ENCODE data around the gene SPRR3. TPM values are rescaled to one million over a fixed set of nuclear protein-coding genes. Genes with fewer than 3 reads are reported as not detected.

Gene SPRR3, protein sequence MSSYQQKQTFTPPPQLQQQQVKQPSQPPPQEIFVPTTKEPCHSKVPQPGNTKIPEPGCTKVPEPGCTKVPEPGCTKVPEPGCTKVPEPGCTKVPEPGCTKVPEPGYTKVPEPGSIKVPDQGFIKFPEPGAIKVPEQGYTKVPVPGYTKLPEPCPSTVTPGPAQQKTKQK
- total RNA-seq: not detected
- polyA plus RNA-seq (2013, experiment 1 of 2): not detected
- not detected for polyA plus RNA-seq (2013, experiment 2 of 2)
- total RNA-seq: 0 to 0.09 (median 0) reads per million in 172 experiments

DNA sequence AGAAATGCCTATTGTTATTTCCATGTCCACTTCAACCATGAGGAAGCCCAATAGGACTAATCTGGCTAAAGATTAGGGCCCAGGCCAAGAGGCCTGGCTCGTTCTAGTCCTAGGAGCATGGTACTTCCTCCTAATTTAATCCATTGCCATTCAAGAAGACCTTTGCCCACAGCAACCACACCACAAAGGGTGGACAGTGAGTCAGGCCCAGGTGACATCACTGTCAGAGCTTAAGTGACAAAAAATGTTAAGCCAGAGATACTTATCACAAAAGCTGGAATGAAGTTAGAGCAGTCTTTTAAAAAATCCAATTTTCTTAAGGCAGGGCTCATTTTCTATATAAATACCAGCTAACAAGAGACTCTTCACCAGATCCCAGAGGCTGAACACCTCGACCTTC, at the start of gene SPRR3:
TSS of gene SPRR3 (plus strand) at position 368 of the 400 bp plus-strand sequence. CDS start 1,272 bp downstream, outside the sequence.
- ChIA-PET CTCF (no interaction called here), POLR2A (no interaction called here)
- peaks cover 0 to 2% of the 10 kb centered on the region in 2 experiments for H3K27me3 ChIP-seq (ENCODE audit: control insufficient read depth in 1 of 2, insufficient read depth in 2 of 2, low read length in 2 of 2)
- no peaks in the 10 kb centered on the region for H3K4me1 ChIP-seq (ENCODE audit: insufficient read depth, low read length)
- H3K27ac ChIP-seq (ENCODE audit: low read depth in 1 of 2, low read length in 2 of 2): no peak within 1 kb of the TSS
- H3K4me1 Mint-ChIP-seq (ENCODE audit: low read depth): no peaks in the 10 kb centered on the region
- no peaks in the 10 kb centered on the region for H3K36me3 Mint-ChIP-seq (ENCODE audit: low read depth)
- TF ChIP-seq, protein P1, sequence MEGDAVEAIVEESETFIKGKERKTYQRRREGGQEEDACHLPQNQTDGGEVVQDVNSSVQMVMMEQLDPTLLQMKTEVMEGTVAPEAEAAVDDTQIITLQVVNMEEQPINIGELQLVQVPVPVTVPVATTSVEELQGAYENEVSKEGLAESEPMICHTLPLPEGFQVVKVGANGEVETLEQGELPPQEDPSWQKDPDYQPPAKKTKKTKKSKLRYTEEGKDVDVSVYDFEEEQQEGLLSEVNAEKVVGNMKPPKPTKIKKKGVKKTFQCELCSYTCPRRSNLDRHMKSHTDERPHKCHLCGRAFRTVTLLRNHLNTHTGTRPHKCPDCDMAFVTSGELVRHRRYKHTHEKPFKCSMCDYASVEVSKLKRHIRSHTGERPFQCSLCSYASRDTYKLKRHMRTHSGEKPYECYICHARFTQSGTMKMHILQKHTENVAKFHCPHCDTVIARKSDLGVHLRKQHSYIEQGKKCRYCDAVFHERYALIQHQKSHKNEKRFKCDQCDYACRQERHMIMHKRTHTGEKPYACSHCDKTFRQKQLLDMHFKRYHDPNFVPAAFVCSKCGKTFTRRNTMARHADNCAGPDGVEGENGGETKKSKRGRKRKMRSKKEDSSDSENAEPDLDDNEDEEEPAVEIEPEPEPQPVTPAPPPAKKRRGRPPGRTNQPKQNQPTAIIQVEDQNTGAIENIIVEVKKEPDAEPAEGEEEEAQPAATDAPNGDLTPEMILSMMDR (IDR thresholded peaks at IDR 0.05): no peak
- no peak within 1 kb of the TSS for H3K4me3 Mint-ChIP-seq
- peaks cover 27% of the 10 kb centered on the region for H3K27me3 Mint-ChIP-seq
- H3K9me3 ChIP-seq (ENCODE audit: control insufficient read depth in 1 of 2, insufficient read depth in 1 of 2, low read length in 2 of 2): no peaks in the 10 kb centered on the region
- no peak for DNase-seq
- ATAC-seq (ENCODE audit: poor library complexity): no peak
- no peaks in the 10 kb centered on the region for H3K9me3 Mint-ChIP-seq
- no peak within 1 kb of the TSS for H3K27ac Mint-ChIP-seq
- intact Hi-C loops (cut with DNase I, micrococcal nuclease): no loop called here
- H3K4me3 ChIP-seq (ENCODE audit: low read length): no peak within 1 kb of the TSS
- no peaks in the 10 kb centered on the region for H3K36me3 ChIP-seq (ENCODE audit: insufficient read depth, low read length)

DNA sequence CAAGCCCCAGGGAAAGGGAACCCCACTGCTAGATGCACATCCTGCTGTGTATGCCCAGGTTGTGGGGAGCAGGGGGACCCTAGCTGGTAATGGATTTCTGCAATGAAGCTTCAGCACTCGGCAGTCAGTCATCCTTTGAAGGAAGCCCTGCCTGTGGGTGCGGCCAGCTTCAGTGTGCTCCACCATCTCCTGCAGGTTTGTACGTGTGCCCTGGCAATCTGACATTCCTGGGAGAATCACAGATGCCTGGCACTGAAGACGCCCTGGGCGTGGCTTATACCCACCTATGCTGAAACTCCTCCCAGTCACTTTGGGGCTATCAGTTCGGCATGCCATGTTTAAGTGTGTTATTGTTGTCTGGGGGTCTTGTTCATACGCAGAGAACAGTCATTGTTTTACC, 47.8 kb upstream of the SPRR3 start:
- ChIA-PET CTCF (no interaction called here), POLR2A (no interaction called here)
- intact Hi-C loops (cut with DNase I, micrococcal nuclease): no loop called here
- DNase-seq: no peak
- no peak overlapping the region for H3K27ac Mint-ChIP-seq
- no peaks in the 10 kb centered on the region for H3K4me1 Mint-ChIP-seq (ENCODE audit: low read depth)
- Histone ChIP-seq H3K36me3 (ENCODE audit: insufficient read depth, low read length) (no peaks in the 10 kb centered on the region), H3K9me3 (ENCODE audit: control insufficient read depth in 1 of 2, insufficient read depth in 1 of 2, low read length in 2 of 2) (no peaks in the 10 kb centered on the region), H3K4me3 (ENCODE audit: low read length) (no peak overlapping the region), H3K27ac (ENCODE audit: low read depth in 1 of 2, low read length in 2 of 2) (no peak overlapping the region), H3K27me3 (ENCODE audit: control insufficient read depth in 1 of 2, insufficient read depth in 2 of 2, low read length in 2 of 2) (no peaks in the 10 kb centered on the region), H3K4me1 (ENCODE audit: insufficient read depth, low read length) (no peaks in the 10 kb centered on the region)
- ATAC-seq (ENCODE audit: poor library complexity): no peak
- peaks cover 22% of the 10 kb centered on the region for H3K27me3 Mint-ChIP-seq
- H3K4me3 Mint-ChIP-seq: no peak overlapping the region
- no peaks in the 10 kb centered on the region for H3K9me3 Mint-ChIP-seq
- TF ChIP-seq, protein P1 (IDR thresholded peaks at IDR 0.05): no peak
- H3K36me3 Mint-ChIP-seq (ENCODE audit: low read depth): no peaks in the 10 kb centered on the region

DNA sequence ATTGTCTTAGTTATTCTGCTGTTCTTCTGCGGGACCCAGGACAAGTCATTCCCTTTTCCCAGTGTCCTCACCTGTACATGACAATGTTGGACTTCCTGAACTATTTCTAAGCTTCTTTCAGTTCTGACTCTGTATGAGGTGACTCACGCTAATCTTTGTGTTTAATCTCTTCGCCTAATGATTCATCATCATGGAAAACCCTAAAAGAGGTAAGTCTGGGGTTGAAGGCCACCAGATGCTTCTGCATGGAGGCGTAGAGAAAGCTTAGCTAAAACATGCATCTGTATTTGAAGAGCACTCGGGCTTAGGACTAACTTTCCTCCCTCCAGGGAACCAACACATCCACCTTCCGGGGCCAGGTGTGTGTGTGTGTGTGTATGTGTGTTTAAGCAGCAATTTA, 47.1 kb upstream of the SPRR3 start:
- Histone ChIP-seq H3K27ac (ENCODE audit: low read depth in 1 of 2, low read length in 2 of 2) (no peak overlapping the region), H3K9me3 (ENCODE audit: control insufficient read depth in 1 of 2, insufficient read depth in 1 of 2, low read length in 2 of 2) (no peaks in the 10 kb centered on the region), H3K4me3 (ENCODE audit: low read length) (no peak overlapping the region), H3K27me3 (ENCODE audit: control insufficient read depth in 1 of 2, insufficient read depth in 2 of 2, low read length in 2 of 2) (no peaks in the 10 kb centered on the region), H3K36me3 (ENCODE audit: insufficient read depth, low read length) (no peaks in the 10 kb centered on the region), H3K4me1 (ENCODE audit: insufficient read depth, low read length) (no peaks in the 10 kb centered on the region)
- no peak for ATAC-seq (ENCODE audit: poor library complexity)
- TF ChIP-seq, protein P1 (IDR thresholded peaks at IDR 0.05): no peak
- Mint-ChIP-seq H3K4me1 (ENCODE audit: low read depth) (no peaks in the 10 kb centered on the region), H3K9me3 (no peaks in the 10 kb centered on the region), H3K4me3 (no peak overlapping the region), H3K36me3 (ENCODE audit: low read depth) (no peaks in the 10 kb centered on the region), H3K27ac (no peak overlapping the region), H3K27me3 (peaks cover 22% of the 10 kb centered on the region)
- no peak for DNase-seq
- ChIA-PET POLR2A (no interaction called here), CTCF (no interaction called here)
- intact Hi-C loops (cut with DNase I, micrococcal nuclease): no loop called here
